Colonic mucosa (tissue), 4 donors: ENCODE results near the gene EXTL1. TPM values are rescaled to one million over a fixed set of nuclear protein-coding genes. Genes with fewer than 3 reads are reported as not detected.

Experiments
- DNase-seq: peaks from one replicate; pipeline ENCODE4 v3.0.0-alpha.2; 2020
- H3K27ac ChIP-seq: fragments of 200-600 bp; one replicate; pipeline ENCODE4 v1.8.0; 2021
- H3K27me3 ChIP-seq: fragments of 200-600 bp; one replicate; pipeline ENCODE4 v1.8.0; 2021
- H3K36me3 ChIP-seq: fragments of 200-600 bp; one replicate; pipeline ENCODE4 v1.8.0; 2021
- H3K4me1 ChIP-seq: fragments of 200-600 bp; one replicate; pipeline ENCODE4 v1.8.0; 2021; ENCODE audit warnings: mild to moderate bottlenecking
- H3K4me3 ChIP-seq: fragments of 200-600 bp; one replicate; pipeline ENCODE4 v1.8.0; 2021
- H3K9ac ChIP-seq, 2 donors: one replicate each; pipeline ENCODE4 v1.7.0; 2013; ENCODE audit warnings: control low read depth in 2 of 2, low read depth in 2 of 2, low read length in 2 of 2
- H3K9me3 ChIP-seq: fragments of 200-600 bp; one replicate; pipeline ENCODE4 v1.8.0; 2021
- intact Hi-C: fragments of 100-400 bp; cut with DNase I; formaldehyde crosslinking; loops from one replicate; pipeline ENCODE4 v1.14.1; 2022
- total RNA-seq, 2 donors: library from RNA; stranded (reverse); fragmentation: NEBNext Ultra II Directional in 1 of 2; extraction: Animal tissue kit (Norgen Biotek cat#: 25700) in 1 of 2; gene quantifications; one replicate each; pipeline ENCODE4 v1.2.1, GENCODE V29; 2021
- TF ChIP-seq, protein P1 (sequence below): fragments of 200-600 bp; IDR thresholded peaks from one replicate; pipeline ENCODE4 v1.8.0; 2022; ENCODE audit warnings: antibody characterized with exemption, mild to moderate bottlenecking
- donor health status: healthy.
- donor health status: DM: no; HTN: no; CAD: no.
- donor health status: DM: no; HTN: no; CAD: no.

Gene EXTL1
- total RNA-seq, 2 donors from 2014 or later = 0.05 to 0.29 TPM

DNA sequence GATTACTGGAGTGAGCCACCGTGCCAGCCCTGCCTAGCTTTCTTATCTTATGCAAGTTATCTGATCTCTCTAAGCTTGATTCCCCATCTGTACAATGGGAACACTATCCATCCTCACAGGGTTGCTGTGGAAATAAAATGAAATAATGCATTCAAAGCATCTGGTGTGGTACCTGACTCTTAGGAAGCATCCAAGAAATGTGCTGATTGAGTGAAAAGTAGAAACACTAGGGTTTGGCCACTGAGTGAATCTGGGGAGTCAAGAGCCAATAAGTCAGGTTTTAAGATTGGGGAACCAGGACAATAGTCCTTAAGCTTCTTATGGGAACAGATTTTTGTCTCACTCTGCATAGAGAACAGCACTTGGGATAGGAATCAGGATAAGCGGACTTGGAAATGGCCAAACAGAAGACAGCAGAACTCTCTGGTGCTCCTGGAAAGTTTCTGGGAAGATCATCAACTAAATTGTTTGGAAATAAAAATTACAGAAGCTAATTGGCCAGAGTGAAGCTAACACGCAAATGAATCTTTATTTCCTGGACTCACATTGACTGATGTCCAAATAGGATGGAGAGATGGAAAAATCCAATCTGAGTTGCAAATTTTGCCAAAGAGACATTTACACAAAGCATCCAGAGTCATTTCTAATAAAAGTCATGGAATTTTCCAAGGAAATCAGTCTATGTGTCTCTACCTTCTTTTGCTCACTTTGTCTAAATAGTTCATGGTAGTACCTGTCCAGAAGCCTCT is 27.0 kb upstream of the EXTL1 start:
- TF ChIP-seq, protein P1, sequence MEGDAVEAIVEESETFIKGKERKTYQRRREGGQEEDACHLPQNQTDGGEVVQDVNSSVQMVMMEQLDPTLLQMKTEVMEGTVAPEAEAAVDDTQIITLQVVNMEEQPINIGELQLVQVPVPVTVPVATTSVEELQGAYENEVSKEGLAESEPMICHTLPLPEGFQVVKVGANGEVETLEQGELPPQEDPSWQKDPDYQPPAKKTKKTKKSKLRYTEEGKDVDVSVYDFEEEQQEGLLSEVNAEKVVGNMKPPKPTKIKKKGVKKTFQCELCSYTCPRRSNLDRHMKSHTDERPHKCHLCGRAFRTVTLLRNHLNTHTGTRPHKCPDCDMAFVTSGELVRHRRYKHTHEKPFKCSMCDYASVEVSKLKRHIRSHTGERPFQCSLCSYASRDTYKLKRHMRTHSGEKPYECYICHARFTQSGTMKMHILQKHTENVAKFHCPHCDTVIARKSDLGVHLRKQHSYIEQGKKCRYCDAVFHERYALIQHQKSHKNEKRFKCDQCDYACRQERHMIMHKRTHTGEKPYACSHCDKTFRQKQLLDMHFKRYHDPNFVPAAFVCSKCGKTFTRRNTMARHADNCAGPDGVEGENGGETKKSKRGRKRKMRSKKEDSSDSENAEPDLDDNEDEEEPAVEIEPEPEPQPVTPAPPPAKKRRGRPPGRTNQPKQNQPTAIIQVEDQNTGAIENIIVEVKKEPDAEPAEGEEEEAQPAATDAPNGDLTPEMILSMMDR = no peak
- Histone ChIP-seq H3K4me1 (peaks cover 7% of the 10 kb centered on the region), H3K9ac (no peak overlapping the region), H3K36me3 (no peaks in the 10 kb centered on the region), H3K27me3 (no peaks in the 10 kb centered on the region), H3K4me3 (no peak overlapping the region), H3K27ac (no peak overlapping the region), H3K9me3 (no peaks in the 10 kb centered on the region)
- no peak for DNase-seq
- intact Hi-C loops = loop anchor here (5.0 kb wide), 1 partner anchor 157 kb away; no protein-coding TSS in a partner anchor

DNA sequence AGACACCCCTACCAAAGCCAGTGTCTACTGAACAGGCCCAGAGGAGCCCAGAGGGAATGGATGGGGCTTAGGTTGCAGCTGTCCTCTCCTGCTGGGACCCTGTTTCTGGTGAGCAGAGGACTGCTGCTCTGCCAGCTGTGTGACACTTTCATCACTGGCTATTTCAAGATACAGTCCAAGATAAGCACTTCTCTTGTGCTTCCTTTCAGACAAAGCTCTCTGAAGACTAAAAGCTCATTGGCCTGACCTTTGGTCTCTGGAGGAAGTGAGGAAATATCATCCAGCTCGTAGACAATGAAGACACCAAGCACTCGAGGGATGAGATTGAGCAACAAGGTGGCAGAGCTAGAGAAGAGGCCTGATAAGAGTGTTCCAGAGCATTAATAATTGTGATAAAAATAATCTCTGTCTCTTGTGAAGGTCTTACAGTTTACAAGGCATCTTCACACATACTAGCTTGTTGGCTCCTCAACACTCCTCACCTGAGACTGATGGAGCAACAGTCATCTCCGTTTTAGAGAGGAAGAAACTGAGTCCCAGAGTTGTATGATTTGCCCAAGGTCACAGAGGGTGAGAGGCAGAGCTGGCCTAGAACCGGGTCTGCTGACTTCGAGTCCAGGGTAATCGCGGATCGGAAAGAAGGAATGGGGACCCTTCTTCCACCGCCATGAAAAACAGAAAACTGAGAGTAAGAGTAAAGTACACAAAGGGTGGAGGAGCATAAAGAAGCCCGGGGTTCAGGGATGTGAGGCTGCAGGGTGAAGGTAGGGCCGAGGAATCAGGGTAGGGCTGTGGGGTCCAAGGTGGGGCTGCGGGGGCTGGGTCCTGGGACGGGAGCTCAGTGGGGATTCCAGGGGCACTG is 24.4 kb upstream of the EXTL1 start:
- peak overlapping the region; percentile 89 for H3K27ac ChIP-seq
- DNase-seq = peak; percentile 62
- H3K4me3 ChIP-seq = peak overlapping the region; percentile 64
- no peaks in the 10 kb centered on the region for H3K36me3 ChIP-seq
- H3K4me1 ChIP-seq = peaks cover 7% of the 10 kb centered on the region
- peak overlapping the region; percentile 86 to 93 for H3K9ac ChIP-seq
- TF ChIP-seq, protein P1 = no peak
- no peaks in the 10 kb centered on the region for H3K9me3 ChIP-seq
- intact Hi-C loops = loop anchor here (5.0 kb wide), 1 partner anchor 160 kb away; no protein-coding TSS in a partner anchor
- H3K27me3 ChIP-seq = no peaks in the 10 kb centered on the region

DNA sequence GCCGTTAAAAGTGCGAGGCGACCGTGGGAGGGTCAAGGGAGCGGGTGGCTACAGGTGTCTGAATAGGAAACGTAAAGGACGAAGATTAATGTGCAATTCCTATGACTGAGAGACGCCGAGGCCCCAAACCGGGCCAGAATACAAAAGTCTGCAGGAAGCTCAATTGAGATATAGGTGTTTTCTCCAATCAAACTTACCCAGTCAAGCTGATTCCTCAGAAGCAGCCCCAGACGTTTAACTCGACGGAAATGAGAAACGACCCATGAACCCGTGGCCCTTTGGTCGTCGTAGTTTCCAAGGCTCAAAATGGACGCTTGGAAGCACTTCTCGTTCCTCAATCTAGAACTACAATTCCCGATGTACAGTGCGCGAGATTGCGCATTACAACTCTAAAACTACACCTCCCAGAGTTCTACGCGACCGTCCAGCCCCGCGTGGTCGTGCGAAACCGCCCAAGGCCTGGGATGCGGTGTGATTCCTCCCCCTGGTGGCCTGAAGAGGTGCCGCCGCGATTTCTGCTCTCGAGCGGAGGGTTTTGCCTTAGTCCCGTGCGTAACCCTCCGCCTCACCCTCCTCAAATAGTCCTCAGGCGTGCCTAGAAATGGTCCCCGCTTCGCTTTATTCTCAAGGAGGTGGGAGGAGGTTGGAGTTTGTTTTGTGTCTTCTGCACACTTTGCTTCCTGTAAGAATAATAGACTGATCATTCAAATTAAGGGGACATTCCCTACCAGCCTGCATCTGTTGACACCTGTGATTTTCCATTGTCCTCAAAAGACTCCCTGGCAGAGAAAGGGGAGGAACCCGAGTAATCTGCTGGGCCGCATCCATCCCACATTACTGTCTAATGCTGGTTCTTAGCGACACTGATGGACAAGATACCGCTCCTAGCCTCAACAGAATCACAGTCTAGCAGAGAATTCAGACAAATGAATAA is 23.5 kb upstream of the EXTL1 start, which contains the start of gene PAFAH2:
PAFAH2 (minus strand) TSS at position 236 of the 934 bp plus-strand sequence. CDS start 7,247 bp downstream, outside the sequence.
- H3K4me1 ChIP-seq = peaks cover 7% of the 10 kb centered on the region
- TF ChIP-seq, protein P1 = peak; percentile 95
- peak within 1 kb of the TSS; percentile 64 for H3K4me3 ChIP-seq
- H3K36me3 ChIP-seq = no peaks in the 10 kb centered on the region
- peak within 1 kb of the TSS; percentile 86 to 93 for H3K9ac ChIP-seq
- H3K9me3 ChIP-seq = no peaks in the 10 kb centered on the region
- H3K27ac ChIP-seq = peak within 1 kb of the TSS; percentile 89
- H3K27me3 ChIP-seq = no peaks in the 10 kb centered on the region
- DNase-seq = peak; percentile 98
- intact Hi-C loops = loop anchor here (5.0 kb wide), 1 partner anchor 161 kb away; no protein-coding TSS in a partner anchor

GRCh38 chr1:25999041-25999800 is 22.4 kb upstream of the EXTL1 start:
- Histone ChIP-seq H3K27ac (no peak overlapping the region), H3K9ac (no peak overlapping the region), H3K27me3 (no peaks in the 10 kb centered on the region), H3K9me3 (no peaks in the 10 kb centered on the region), H3K4me3 (no peak overlapping the region), H3K4me1 (peaks cover 7% of the 10 kb centered on the region), H3K36me3 (no peaks in the 10 kb centered on the region)
- DNase-seq = no peak
- intact Hi-C loops = loop anchor here (1.0 to 5.0 kb wide), 2 partner anchors 104 to 162 kb away; no protein-coding TSS in a partner anchor
- TF ChIP-seq, protein P1 = no peak
